GM18505 (cell line): ENCODE measurements around the gene NPAS3.

Experiments
- ATAC-seq: cut with Tn5 transposase; IDR thresholded peaks from one replicate; pipeline ENCODE4 v1.9.1; 2021; ENCODE audit not compliant: unreplicated experiment
- POLR2A ChIP-seq: IDR thresholded peaks from 4 replicates; pipeline ENCODE4 v1.6.1; 2011; ENCODE audit warnings: borderline replicate concordance; ENCODE audit not compliant: insufficient read depth, insufficient read length; ENCODE audit errors: extremely low read depth

Gene NPAS3

DNA sequence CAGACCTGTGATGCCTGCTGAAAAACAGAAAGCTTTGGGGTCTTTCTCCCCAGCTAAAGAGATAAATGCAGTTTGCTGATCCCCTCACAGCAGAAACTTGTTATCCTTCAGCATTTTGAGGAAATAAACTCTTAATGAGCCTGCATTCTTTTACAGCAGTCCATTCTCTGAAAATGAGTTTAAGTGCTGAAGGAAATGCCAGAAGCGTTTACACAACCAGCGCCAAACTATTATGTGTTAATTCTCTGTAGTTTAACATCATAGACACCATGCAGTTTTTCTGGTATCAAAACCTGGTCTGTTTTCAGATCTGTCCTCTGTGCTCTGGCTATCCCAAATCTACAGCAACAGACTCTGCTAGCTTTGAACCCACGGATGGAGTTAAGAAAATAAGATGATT, 291.3 kb downstream of the NPAS3 start:
- ATAC-seq, result no peak
- no peak for TF ChIP-seq POLR2A

- no peak for TF ChIP-seq POLR2A
- no peak for ATAC-seq
Observed at GRCh38 chr14:33232031-33232430, 293.4 kb downstream of the NPAS3 start.

GRCh38 chr14:33237115-33237740, 298.5 kb downstream of the NPAS3 start:
- no peak for ATAC-seq
- TF ChIP-seq POLR2A, result no peak

DNA sequence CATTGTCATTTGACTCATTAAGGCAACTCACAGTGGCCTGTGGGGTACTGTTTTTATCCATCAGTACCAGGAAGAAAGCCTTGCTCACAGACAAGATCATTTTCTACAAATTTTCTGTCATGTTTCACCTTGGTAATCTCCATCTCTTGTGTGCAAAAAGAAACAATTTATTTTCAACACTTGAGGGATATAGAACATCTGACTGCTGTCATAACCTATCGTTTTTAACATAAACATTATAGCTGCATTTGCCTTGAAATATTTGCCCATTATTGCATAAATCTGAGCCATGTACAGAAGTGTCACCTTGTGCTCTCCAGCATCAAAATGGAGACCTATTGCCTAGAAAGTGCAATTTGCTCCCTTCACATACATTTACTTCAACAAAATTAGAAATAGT, 300.8 kb downstream of the NPAS3 start:
- TF ChIP-seq POLR2A, result no peak
- no peak for ATAC-seq

DNA sequence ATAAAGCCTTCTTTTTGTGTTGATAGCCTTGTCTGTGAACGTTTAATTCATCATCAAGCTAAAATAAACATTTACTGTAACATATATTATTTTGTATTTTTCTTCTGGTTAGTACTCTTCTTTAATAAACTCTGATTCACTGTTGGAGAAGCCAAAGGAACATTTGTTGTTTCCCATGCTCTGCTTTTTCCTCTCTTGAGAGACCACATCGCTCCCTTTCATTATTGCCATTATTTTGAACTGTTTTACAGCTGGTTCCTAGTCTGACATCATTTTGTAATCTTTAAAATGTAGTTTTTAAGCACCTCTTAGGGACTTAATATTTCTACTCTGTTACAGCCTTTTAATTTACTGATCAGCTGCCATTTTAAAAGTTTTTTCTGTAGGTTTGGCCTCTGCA, 301.8 kb downstream of the NPAS3 start:
- no peak for ATAC-seq
- no peak for TF ChIP-seq POLR2A

DNA sequence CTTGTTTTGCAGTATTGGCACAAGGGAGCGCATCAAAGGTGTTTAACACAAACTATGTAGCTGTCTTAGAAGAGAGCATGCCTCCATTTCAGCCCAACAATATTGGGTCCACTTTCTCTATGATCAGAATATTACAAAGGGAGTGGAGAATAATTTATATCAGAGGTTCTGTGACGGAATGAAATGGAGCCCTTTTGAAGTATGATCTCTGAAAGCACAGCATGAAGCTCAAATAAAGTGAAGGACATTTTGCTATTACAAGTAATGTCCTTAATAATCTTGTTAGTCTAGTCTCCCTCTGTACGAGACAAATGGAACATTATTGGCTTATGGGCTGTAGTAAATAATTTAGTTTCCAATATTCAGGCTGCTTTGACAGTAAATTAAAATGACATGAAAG, 302.7 kb downstream of the NPAS3 start:
- TF ChIP-seq POLR2A, result no peak
- no peak for ATAC-seq

DNA sequence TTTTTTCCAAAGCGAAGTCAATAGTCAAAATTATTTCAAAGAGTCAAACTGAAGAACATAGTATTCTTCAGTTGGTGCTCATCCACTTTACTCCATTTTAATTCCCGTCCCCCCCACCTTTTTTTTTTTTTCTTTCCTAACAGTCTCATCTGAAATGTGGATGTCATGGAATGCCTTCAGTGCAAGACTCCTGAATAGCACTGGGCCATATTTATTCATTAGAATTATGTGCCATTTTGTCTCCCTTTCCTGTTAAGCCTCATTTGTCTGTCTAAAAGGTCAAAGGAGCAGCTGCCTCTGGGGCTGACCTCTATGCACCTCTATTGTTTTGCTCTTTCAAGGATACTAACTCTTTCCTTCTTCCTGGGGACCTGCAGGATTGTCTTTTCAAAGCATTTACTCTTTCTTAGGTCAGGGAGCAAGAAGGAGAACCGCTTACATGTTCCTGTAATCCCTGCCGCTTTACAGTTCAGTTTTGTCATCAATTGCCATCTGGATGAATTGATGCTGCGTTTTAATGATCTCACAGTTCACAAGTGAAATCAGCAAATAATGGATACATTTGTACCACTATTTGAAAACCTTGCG, 310.6 kb downstream of the NPAS3 start:
- no peak for TF ChIP-seq POLR2A

GRCh38 chr14:33250963-33251362, 312.3 kb downstream of the NPAS3 start:
- no peak for ATAC-seq
- no peak for TF ChIP-seq POLR2A

More for the DNA sequence above, 310.6 kb downstream of the NPAS3 start:
- ATAC-seq, result no peak

GRCh38 chr14:33254342-33254741, 315.7 kb downstream of the NPAS3 start:
- no peak for ATAC-seq
- no peak for TF ChIP-seq POLR2A

- TF ChIP-seq POLR2A, result no peak
- ATAC-seq, result no peak
Observed at GRCh38 chr14:33254861-33255395, 316.2 kb downstream of the NPAS3 start.

GRCh38 chr14:33257796-33258195, 319.1 kb downstream of the NPAS3 start:
- ATAC-seq, result no peak
- no peak for TF ChIP-seq POLR2A

- TF ChIP-seq POLR2A, result no peak
- ATAC-seq, result no peak
Observed at GRCh38 chr14:33259764-33260163, 321.1 kb downstream of the NPAS3 start.

- no peak for ATAC-seq
Observed at GRCh38 chr14:33271216-33271615, 332.5 kb downstream of the NPAS3 start.

GRCh38 chr14:33271891-33272290, 333.2 kb downstream of the NPAS3 start:
- TF ChIP-seq POLR2A, result no peak
- ATAC-seq, result no peak

More at GRCh38 chr14:33271216-33271615, 332.5 kb downstream of the NPAS3 start:
- TF ChIP-seq POLR2A, result no peak
